NCI-H1694 treated with DMSO at 0.1 percent for 48 hours (cell line): ENCODE measurements around the gene KCTD8.

Experiments
- DNase-seq: peaks from one replicate; lab custom pipeline; 2025; lab: John Stamatoyannopoulos, UW

Gene KCTD8

GRCh38 chr4:44448521-44449461 is at the start of gene KCTD8:
Gene KCTD8, minus strand, starts transcription at chr4:44448809.
- DNase-seq = peak; percentile 86

DNA sequence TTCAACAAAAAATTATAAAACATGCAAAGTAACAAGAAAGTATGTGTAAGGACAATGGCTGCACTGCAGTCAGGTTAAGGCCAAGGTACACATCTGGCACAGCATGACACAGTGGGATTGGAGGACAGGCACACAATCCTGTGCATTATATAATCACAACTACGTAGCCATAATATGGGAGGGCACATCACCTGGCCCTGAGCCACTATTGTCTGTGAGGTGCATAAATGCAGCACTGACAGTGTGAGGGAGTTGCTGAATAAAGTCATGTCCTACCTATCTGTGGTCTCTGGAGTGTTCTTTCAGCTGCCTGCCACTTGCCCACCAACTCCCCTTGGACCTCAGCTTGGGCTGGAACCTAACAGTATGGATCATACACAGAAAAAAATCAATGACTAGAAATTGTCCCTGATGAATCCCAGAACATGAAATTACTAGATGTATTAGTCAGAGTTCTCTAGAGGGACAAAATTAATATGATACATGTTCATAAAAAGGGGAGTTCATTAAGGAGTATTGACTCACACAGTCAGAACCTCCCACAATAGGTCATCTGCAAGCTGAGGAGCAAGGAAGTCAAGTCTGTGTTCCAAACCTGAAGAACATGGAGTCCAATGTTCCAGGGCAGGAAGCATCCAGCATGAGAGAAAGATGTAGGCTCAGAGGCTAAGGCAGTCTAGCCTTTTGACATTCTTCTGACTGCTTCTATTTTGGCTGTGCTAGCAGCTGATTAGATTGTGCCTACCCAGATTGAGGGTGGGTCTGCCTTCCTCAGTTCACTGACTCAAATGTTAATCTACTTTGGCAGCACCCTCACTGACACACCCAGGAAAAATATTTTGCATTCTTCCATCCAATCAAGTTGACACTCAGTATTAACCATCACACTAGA is 46.4 kb upstream of the KCTD8 start:
- DNase-seq = no peak

DNA sequence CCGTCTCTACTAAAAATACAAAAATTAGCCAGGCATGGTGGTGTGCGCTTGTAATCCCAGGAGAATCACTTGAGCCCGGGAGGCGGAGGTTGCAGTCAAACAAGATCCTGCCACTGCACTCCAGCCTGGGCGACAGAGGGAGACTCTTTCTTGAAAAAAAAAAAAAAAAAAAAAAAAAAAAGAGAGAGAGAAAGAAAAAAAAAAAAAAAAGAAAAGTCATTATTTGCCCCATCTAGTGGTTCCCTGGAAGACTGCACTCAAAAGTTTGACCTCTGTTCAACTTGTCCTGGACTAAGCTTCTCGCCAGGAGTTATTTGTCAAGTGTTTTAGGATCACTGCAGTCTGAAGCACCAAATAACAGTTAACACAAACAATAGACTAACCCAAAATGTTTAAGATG is 45.3 kb upstream of the KCTD8 start:
- DNase-seq = peak; percentile 2

- no peak for DNase-seq
Observed at GRCh38 chr4:44487341-44487740, 38.7 kb upstream of the KCTD8 start.

GRCh38 chr4:44479731-44480130 is 31.1 kb upstream of the KCTD8 start:
- DNase-seq = no peak

- no peak for DNase-seq
Observed at GRCh38 chr4:44462259-44462658, 13.7 kb upstream of the KCTD8 start.

DNA sequence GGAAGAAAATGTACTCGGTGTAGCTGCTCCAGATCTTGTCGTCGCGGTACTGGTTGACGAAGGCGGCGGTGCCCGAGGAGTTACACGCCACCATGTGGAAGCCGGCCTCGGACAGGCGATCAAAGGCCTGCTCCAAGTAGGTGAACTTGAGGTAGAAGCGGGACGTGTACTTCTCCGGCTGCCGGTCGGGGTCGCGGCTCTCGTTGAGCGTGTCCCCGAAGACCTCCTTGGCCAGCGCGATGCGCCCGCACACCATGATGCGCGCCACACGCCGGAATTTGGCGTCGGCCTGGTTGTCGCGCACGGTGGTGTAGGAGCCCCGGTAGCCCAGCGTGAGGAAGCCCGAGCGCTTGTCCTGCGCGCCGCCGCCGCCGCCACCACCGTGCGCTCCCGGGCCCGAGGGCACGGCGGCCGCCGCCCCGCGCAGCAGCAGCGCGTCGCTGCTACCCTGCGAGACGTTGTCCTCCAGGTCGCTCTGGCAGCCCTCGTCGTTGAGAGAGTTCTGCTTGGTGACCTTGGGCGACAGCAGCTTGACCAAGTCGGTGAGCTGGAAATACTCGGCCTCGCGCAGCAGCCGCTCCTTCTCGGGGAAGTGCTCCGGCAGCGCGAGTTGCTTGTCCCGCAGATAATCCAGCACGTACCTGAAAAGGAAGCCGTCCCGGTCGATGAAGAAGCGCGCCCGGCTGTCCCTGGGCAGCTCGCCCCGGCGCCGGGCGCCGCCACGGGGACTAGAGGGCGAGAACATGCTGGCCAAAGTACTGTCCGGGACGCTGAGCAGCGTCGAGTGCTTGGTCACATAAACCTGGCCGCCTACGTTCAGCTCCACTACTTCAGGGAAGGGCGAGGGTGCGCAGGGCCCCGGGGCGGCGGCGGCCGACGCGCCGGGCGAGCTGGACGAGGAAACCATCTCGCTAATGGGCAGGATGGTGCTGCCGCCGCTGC is 775 bp downstream of the KCTD8 start:
- DNase-seq = no peak

- no peak for DNase-seq
Observed at GRCh38 chr4:44446801-44447562, 1.6 kb downstream of the KCTD8 start.

GRCh38 chr4:44446191-44446590 is 2.4 kb downstream of the KCTD8 start:
- no peak for DNase-seq

DNA sequence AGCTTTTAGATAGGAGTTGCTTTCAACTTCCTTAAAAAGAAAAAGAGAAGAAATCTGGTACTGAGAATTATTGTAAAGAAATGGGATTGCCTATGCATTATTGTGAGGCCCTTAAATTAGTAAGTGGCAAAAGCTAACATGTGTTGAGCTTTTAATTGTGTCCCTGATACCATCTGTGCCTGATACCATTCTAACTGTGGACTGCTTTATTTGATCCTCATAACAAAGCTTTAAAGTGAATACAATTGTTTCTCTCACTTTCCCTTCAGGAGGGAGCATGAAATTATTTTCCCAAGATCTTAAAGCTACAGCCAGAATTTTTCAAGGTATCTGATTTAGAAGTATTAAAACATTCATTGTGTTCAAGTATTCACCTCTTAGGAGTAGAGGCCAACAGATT is 9.9 kb downstream of the KCTD8 start:
- DNase-seq = no peak

- DNase-seq = no peak
Observed at GRCh38 chr4:44434247-44434646, 14.4 kb downstream of the KCTD8 start.

- DNase-seq = no peak
Observed at GRCh38 chr4:44425614-44426208, 22.9 kb downstream of the KCTD8 start.

DNA sequence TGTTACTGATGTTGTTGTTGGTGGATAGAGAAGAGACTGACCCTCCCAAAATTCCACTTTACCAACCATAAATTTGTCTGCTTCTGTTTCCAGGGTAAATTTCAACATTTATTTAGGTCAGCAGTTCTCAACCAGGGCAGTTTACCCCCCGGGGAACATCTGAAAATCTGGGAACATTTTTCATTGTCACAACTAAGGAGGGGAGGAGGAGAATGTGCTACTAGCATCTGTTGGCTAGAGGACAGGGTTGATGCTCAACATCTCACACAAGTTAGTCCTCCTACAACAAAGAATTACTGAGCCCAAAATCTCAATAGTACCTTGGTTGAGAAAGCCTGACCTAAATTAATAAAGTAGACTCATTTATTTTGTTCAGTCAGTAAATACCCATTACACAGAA is 25.7 kb downstream of the KCTD8 start:
- DNase-seq = no peak

- DNase-seq = no peak
Observed at GRCh38 chr4:44421330-44422065, 27.1 kb downstream of the KCTD8 start.

GRCh38 chr4:44415251-44415650 is 33.4 kb downstream of the KCTD8 start:
- DNase-seq = no peak

DNA sequence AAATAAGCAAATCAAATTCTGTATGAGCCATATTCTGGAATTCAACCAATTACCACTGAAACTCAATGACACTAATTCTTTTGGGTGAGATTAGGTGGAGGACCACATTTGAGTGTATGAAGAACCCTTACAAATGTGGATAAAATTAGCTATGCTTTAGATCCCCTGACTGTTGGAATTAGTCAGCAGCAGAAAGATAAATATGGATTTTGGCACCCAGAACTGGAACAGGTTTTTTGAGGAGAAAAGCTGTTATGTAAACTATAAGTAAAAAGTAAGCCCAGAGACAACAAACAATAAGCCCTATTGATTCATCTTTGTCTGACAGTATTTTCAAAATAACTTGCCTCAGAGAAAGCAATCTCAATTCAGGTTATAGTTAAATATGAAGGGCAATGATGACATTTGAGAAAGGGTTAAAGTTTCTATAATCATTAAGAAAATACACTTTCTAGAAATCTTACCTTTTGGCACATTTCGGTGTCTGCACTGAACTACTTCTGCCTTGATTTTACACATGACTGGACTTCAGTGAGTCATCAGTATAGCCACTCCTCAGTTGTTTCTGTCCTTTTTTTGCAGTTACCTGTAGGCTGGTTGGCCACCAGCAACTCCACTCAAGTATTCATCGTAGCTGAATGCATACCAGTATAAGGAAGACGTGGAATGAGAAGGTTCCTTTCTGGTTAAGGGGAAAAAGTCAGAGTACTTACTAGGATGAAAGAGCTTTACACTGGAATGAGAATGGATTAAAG is 80.0 kb downstream of the KCTD8 start:
- no peak for DNase-seq

- no peak for DNase-seq
Observed at GRCh38 chr4:44354172-44354571, 94.4 kb downstream of the KCTD8 start.

GRCh38 chr4:44351069-44351468 is 97.5 kb downstream of the KCTD8 start:
- no peak for DNase-seq

- no peak for DNase-seq
Observed at GRCh38 chr4:44342800-44343199, 105.8 kb downstream of the KCTD8 start.
